KMS-11 (cell line): Measurements from ENCODE around the gene MEIOB.

ENCODE experiments used
- H2AFZ ChIP-seq: fragments of 200-600 bp; sonication (generic); 2 replicates; pipeline ENCODE4 v1.6.1; 2016; ENCODE audit warnings: antibody characterized with exemption, mixed run types, low read depth
- H3K27ac ChIP-seq: fragments of 200-600 bp; sonication (generic); 2 replicates; pipeline ENCODE4 v1.6.1; 2016; ENCODE audit warnings: mild to moderate bottlenecking, mixed run types
- H3K27me3 ChIP-seq: fragments of 200-600 bp; sonication (generic); 2 replicates; pipeline ENCODE4 v1.6.1; 2017; ENCODE audit warnings: mild to moderate bottlenecking, low read depth, mixed run types, moderate library complexity; ENCODE audit not compliant: insufficient read depth
- H3K36me3 ChIP-seq: fragments of 200-600 bp; sonication (generic); 2 replicates; pipeline ENCODE4 v1.6.1; 2017; ENCODE audit warnings: mild to moderate bottlenecking, mixed run types; ENCODE audit not compliant: insufficient read depth
- H3K4me1 ChIP-seq: fragments of 200-600 bp; sonication (generic); 2 replicates; pipeline ENCODE4 v1.6.1; 2016; ENCODE audit warnings: mild to moderate bottlenecking, low read depth, mixed run types; ENCODE audit not compliant: poor library complexity, severe bottlenecking
- H3K4me2 ChIP-seq: fragments of 200-600 bp; sonication (generic); 2 replicates; pipeline ENCODE4 v1.7.0; 2016; ENCODE audit warnings: mild to moderate bottlenecking, mixed run types
- H3K4me3 ChIP-seq: fragments of 200-600 bp; sonication (generic); IDR thresholded peaks from 2 replicates; pipeline ENCODE4 v1.6.1; 2017; ENCODE audit warnings: low read depth, low read length, mixed read lengths; ENCODE audit not compliant: insufficient read depth
- H3K79me2 ChIP-seq: fragments of 200-600 bp; sonication (generic); 2 replicates; pipeline ENCODE4 v1.6.1; 2016; ENCODE audit warnings: low read depth, mixed run types; ENCODE audit not compliant: insufficient read depth
- H3K9ac ChIP-seq: fragments of 200-600 bp; sonication (generic); 2 replicates; pipeline ENCODE4 v1.6.1; 2016; ENCODE audit warnings: mild to moderate bottlenecking, mixed run types
- H4K20me1 ChIP-seq: fragments of 200-600 bp; sonication (generic); 2 replicates; pipeline ENCODE4 v1.6.1; 2016; ENCODE audit warnings: mild to moderate bottlenecking, mixed run types; ENCODE audit not compliant: insufficient read depth
- TF ChIP-seq, protein P1 (sequence below): fragments of 200-600 bp; sonication (generic); conservative IDR thresholded peaks from 2 replicates; pipeline ENCODE4 v1.6.1; 2017; ENCODE audit warnings: low read depth, mild to moderate bottlenecking, antibody characterized with exemption, low read length, moderate library complexity, mixed read lengths

MEIOB gene

GRCh38 chr16:1791256-1791942 lies 80.6 kb downstream of the MEIOB start:
- Histone ChIP-seq H4K20me1 (no peaks in the 10 kb centered on the region), H2AFZ (no peak overlapping the region), H3K9ac (no peak overlapping the region)

GRCh38 chr16:1790611-1791255 lies 81.2 kb downstream of the MEIOB start:
- Histone ChIP-seq H3K36me3 (no peaks in the 10 kb centered on the region), H2AFZ (no peak overlapping the region), H3K4me1 (no peaks in the 10 kb centered on the region), H4K20me1 (no peaks in the 10 kb centered on the region), H3K4me2 (no peak overlapping the region), H3K27ac (no peak overlapping the region), H3K27me3 (no peaks in the 10 kb centered on the region), H3K79me2 (peaks cover 7% of the 10 kb centered on the region), H3K4me3 (no peak overlapping the region), H3K9ac (no peak overlapping the region)
- TF ChIP-seq, protein P1, sequence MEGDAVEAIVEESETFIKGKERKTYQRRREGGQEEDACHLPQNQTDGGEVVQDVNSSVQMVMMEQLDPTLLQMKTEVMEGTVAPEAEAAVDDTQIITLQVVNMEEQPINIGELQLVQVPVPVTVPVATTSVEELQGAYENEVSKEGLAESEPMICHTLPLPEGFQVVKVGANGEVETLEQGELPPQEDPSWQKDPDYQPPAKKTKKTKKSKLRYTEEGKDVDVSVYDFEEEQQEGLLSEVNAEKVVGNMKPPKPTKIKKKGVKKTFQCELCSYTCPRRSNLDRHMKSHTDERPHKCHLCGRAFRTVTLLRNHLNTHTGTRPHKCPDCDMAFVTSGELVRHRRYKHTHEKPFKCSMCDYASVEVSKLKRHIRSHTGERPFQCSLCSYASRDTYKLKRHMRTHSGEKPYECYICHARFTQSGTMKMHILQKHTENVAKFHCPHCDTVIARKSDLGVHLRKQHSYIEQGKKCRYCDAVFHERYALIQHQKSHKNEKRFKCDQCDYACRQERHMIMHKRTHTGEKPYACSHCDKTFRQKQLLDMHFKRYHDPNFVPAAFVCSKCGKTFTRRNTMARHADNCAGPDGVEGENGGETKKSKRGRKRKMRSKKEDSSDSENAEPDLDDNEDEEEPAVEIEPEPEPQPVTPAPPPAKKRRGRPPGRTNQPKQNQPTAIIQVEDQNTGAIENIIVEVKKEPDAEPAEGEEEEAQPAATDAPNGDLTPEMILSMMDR = no peak

More at GRCh38 chr16:1791256-1791942, 80.6 kb downstream of the MEIOB start:
- no peaks in the 10 kb centered on the region for H3K79me2 ChIP-seq
- no peak overlapping the region for H3K27ac ChIP-seq
- no peak overlapping the region for H3K4me3 ChIP-seq
- TF ChIP-seq, protein P1 = no peak
- no peaks in the 10 kb centered on the region for H3K27me3 ChIP-seq
- H3K36me3 ChIP-seq = no peaks in the 10 kb centered on the region
- H3K4me1 ChIP-seq = no peaks in the 10 kb centered on the region
- H3K4me2 ChIP-seq = no peak overlapping the region

DNA sequence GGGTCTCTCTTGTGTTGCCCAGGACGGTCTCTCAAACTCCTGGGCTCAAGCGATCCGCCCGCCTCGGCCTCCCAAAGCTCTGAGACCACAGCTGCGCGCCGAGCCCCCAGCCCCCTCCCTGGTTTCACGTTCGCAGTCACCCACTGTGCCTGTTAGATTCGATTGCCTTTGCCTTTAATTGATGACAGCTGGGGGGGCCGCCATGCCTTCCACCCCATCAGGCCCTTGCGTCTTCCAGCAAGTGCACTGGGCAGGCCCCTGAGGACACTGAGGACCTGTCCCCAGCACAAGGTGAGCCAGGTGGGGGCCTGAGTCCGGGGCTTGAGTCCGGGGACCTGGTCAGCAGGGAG lies 81.7 kb downstream of the MEIOB start:
- Histone ChIP-seq H3K79me2 (peaks cover 12% of the 10 kb centered on the region), H3K4me3 (no peak overlapping the region), H3K36me3 (no peaks in the 10 kb centered on the region), H3K9ac (no peak overlapping the region), H4K20me1 (no peaks in the 10 kb centered on the region), H3K4me2 (no peak overlapping the region), H3K27ac (no peak overlapping the region), H3K27me3 (no peaks in the 10 kb centered on the region), H2AFZ (no peak overlapping the region), H3K4me1 (no peaks in the 10 kb centered on the region)
- TF ChIP-seq, protein P1 = no peak

GRCh38 chr16:1789643-1790045 lies 82.3 kb downstream of the MEIOB start:
- H3K4me3 ChIP-seq = no peak overlapping the region
- peaks cover 17% of the 10 kb centered on the region for H3K79me2 ChIP-seq
- H2AFZ ChIP-seq = no peak overlapping the region
- H3K27ac ChIP-seq = no peak overlapping the region
- H3K27me3 ChIP-seq = no peaks in the 10 kb centered on the region
- no peaks in the 10 kb centered on the region for H3K4me1 ChIP-seq
- TF ChIP-seq, protein P1 = no peak
- no peaks in the 10 kb centered on the region for H4K20me1 ChIP-seq
- no peak overlapping the region for H3K4me2 ChIP-seq
- H3K36me3 ChIP-seq = no peaks in the 10 kb centered on the region
- H3K9ac ChIP-seq = no peak overlapping the region
